ENCODE results near the gene EML1. TPM values are rescaled to one million over a fixed set of nuclear protein-coding genes. Genes with fewer than 3 reads are reported as not detected.

Gene EML1
- total RNA-seq, 1 donor from 2014 or later: 0.68 TPM

DNA sequence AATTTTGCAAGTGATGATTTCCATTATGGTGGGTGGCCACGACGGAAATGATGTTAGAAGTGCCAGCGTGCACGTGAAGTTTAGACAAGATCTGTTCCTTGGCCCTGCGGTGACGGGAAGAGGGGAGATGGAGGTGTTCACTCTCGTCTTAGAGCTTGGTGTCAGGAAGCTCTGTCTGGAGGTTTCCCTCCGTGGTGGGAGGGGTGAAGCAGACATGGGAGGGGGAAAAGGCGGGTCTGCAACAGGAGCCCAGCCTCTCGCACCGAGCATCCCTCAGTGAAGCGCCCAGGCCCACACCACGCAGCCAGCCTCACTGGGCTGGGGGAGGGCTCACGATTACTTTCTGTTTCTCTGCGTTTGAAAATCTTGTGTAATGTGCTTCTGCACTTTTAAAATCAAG, 26.3 kb downstream of the EML1 start:
- Mint-ChIP-seq H3K4me3 (ENCODE audit: low read depth) (no peak overlapping the region), H3K27ac (no peak overlapping the region), H3K4me1 (ENCODE audit: low read depth) (peaks cover 10% of the 10 kb centered on the region), H3K9me3 (no peaks in the 10 kb centered on the region), H3K36me3 (ENCODE audit: low read depth) (no peaks in the 10 kb centered on the region), H3K27me3 (ENCODE audit: low read depth) (peaks cover 51% of the 10 kb centered on the region)
- no peak for DNase-seq (ENCODE audit: low spot score)
- intact Hi-C loops (cut with micrococcal nuclease): no loop called here

DNA sequence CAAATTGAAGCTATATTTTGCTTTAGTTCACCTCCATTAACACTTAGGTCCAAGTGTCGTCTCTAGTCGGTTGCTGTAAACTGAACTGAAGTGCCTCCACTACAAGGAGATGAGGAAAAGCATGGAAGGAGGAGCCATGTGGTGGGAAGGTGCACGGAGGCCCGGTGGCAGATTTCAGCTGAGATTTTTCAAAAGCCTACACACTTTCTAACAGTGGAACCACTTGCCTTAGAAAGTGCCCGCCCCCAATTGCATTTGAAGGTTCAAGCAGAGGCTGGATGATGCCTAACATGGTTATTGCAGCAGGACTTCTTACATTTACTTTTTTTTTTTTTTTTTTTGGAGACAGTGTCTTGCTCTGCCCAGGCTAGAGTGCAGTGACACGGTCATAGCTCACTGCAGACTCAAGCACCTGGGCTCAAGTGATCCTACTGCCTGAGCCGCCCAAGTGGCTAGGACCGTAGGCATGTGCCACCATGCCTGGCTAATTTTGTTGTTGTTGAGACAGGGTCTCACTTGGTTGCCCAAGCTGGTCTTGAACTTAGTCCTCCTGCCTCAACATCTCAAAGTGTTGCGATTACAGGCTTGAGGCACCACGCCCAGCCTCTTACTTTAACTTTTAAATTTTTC, 27.6 kb downstream of the EML1 start:
- intact Hi-C loops (cut with micrococcal nuclease): no loop called here
- DNase-seq (ENCODE audit: low spot score): no peak
- H3K9me3 Mint-ChIP-seq: no peaks in the 10 kb centered on the region
- H3K36me3 Mint-ChIP-seq (ENCODE audit: low read depth): no peaks in the 10 kb centered on the region
- no peak overlapping the region for H3K27ac Mint-ChIP-seq
- H3K4me1 Mint-ChIP-seq (ENCODE audit: low read depth): peaks cover 10% of the 10 kb centered on the region
- H3K27me3 Mint-ChIP-seq (ENCODE audit: low read depth): peaks cover 44% of the 10 kb centered on the region
- H3K4me3 Mint-ChIP-seq (ENCODE audit: low read depth): no peak overlapping the region

DNA sequence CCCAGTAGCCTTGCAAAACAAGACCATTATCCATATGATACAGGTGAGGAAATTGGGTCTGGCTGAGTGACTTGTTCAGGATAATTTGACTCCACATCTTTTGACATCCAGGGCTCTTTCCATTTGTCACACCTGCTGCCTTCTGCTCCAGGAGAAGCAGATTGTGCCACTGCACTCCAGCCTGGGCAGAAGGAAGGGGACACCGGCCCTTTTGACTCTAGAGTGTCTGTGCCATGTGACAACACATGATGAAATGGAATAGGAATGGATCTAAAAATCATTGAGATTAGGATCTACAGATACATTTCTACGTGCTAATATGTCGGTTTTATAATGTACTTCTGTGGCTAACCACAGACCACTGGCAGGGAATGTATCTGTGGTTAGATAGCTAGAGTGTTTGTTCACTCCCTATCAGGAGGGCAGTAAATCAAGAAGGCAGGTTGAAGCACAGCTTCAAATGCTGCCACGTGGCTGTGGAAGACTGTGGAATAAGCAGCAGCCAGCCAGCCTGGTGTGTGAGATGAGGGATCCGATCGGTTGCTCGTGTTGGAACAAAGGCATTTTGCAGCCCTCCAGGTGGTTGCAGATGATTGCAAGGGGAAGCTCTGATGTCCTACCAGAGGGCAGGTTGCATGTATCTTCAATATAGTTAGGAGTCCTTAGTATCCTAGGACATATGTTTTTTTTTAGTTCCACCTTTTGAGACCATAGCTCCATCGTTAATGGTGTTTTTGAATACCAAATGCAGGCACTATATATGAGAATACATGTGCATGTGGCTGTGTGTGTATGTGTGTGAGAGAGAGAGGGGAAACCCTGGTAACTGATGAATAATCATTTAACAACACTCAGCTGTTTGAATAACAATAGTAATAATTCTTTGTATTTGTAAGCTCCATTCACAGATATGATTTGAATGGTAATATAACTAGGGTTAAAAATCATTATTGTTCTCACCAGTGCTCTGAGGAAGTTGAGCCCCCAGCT, 28.6 kb downstream of the EML1 start:
- intact Hi-C loops (cut with micrococcal nuclease): no loop called here
- Mint-ChIP-seq H3K27ac (no peak overlapping the region), H3K27me3 (ENCODE audit: low read depth) (peaks cover 50% of the 10 kb centered on the region), H3K36me3 (ENCODE audit: low read depth) (no peaks in the 10 kb centered on the region), H3K9me3 (no peaks in the 10 kb centered on the region), H3K4me3 (ENCODE audit: low read depth) (no peak overlapping the region), H3K4me1 (ENCODE audit: low read depth) (peaks cover 10% of the 10 kb centered on the region)
- no peak for DNase-seq (ENCODE audit: low spot score)

DNA sequence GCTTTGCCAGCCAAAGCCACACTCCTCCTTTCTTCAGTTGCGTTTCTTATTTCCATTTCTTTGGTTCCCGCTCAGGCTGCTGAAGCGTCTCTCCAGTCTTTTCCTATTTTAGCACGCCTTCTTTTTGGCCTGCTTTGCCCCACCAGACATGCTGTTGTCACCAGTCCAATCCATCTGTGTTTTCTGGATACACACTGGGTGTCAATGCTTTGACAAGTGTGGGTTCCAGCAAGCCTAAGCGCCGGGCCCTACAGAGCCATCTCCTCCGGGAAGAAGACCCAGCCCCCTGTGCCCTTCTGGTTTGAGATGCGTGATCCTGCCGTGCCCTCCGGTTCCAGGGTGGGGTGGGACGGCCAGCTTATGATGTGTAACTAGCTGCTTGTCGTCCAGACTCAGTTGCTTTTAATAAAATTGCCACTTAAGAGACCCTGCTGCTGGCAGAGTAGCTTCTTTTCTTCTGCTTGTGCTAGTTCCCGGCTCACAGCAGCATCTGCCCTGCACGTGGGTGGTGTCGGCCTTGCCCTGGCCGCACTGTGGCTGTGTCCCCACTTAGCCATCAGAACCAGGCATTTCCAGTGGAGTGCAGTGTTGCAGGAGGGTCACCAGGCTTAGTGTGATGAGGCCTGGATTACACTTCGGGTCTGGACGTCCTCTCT, 29.7 kb downstream of the EML1 start:
- intact Hi-C loops (cut with micrococcal nuclease): no loop called here

DNA sequence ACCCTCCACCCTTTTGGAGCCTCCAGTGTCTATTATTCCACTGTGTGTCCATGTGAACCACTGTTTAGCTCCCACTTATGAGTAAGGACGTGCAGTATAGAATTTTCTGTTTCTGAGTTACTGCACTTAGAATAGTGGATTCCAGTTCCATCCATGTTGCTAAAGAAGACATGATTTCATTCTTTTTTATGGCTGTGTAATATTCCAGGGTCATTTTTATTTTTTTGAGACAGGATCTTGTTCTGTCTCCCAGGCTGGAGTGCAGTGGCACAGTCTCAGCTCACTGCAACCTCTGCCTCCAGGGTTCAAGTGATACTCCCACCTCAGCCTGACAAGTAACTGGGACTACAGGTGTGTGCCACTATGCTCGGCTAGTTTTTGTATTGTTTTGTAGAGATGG, 31.6 kb downstream of the EML1 start:
- Mint-ChIP-seq H3K27me3 (ENCODE audit: low read depth) (peaks cover 39% of the 10 kb centered on the region), H3K36me3 (ENCODE audit: low read depth) (no peaks in the 10 kb centered on the region), H3K27ac (no peak overlapping the region), H3K4me3 (ENCODE audit: low read depth) (no peak overlapping the region), H3K4me1 (ENCODE audit: low read depth) (peaks cover 7% of the 10 kb centered on the region), H3K9me3 (no peaks in the 10 kb centered on the region)
- no peak for DNase-seq (ENCODE audit: low spot score)
- intact Hi-C loops (cut with micrococcal nuclease): no loop called here

More for the DNA sequence above, 29.7 kb downstream of the EML1 start:
- H3K4me3 Mint-ChIP-seq (ENCODE audit: low read depth): no peak overlapping the region
- H3K9me3 Mint-ChIP-seq: no peaks in the 10 kb centered on the region
- H3K27ac Mint-ChIP-seq: no peak overlapping the region
- no peaks in the 10 kb centered on the region for H3K36me3 Mint-ChIP-seq (ENCODE audit: low read depth)
- DNase-seq (ENCODE audit: low spot score): no peak
- H3K27me3 Mint-ChIP-seq (ENCODE audit: low read depth): peaks cover 42% of the 10 kb centered on the region
- H3K4me1 Mint-ChIP-seq (ENCODE audit: low read depth): peaks cover 10% of the 10 kb centered on the region

DNA sequence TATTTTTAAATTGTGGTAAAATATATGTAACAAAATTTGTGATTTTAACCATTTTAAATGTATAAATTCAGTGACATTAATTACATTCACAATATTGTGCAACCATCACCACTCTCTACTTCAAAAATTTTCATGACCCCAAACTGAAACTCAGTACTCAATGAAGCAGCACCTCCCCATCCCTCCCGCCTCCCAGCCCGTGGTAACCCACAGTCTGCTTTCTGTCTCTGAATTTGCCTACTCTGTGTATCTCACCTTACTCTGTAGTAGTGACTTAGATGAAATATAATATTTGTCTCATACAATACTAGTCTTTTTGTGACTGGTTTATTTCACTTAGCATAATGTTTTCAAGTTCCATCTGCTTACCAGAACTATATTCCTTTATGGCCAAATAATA, 36.2 kb downstream of the EML1 start:
- H3K27me3 Mint-ChIP-seq (ENCODE audit: low read depth): peaks cover 46% of the 10 kb centered on the region
- no peaks in the 10 kb centered on the region for H3K9me3 Mint-ChIP-seq
- DNase-seq (ENCODE audit: low spot score): no peak
- no peak overlapping the region for H3K4me3 Mint-ChIP-seq (ENCODE audit: low read depth)
- peaks cover 2% of the 10 kb centered on the region for H3K4me1 Mint-ChIP-seq (ENCODE audit: low read depth)
- intact Hi-C loops (cut with micrococcal nuclease): no loop called here
- no peak overlapping the region for H3K27ac Mint-ChIP-seq
- no peaks in the 10 kb centered on the region for H3K36me3 Mint-ChIP-seq (ENCODE audit: low read depth)

DNA sequence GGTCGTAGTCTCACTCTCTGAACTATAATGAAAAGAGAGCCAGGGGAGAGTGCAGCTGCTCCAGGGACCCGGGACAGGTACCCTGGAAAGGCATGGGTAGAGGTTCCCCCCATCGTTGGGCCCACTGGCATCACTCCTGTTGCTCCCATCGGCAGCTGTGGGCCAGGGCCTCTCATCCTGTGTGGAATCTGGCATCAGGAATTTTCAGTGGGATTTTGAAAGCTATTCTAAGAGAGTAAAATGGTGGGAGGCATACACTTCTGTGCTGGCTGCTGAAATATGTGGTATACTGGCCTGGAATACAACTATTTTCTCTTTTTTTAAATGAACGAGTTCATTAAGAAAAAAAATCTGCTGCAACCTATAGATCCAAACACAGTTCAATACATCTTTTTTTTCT, 38.1 kb downstream of the EML1 start:
- H3K27me3 Mint-ChIP-seq (ENCODE audit: low read depth): peaks cover 56% of the 10 kb centered on the region
- no peak overlapping the region for H3K4me3 Mint-ChIP-seq (ENCODE audit: low read depth)
- intact Hi-C loops (cut with micrococcal nuclease): no loop called here

DNA sequence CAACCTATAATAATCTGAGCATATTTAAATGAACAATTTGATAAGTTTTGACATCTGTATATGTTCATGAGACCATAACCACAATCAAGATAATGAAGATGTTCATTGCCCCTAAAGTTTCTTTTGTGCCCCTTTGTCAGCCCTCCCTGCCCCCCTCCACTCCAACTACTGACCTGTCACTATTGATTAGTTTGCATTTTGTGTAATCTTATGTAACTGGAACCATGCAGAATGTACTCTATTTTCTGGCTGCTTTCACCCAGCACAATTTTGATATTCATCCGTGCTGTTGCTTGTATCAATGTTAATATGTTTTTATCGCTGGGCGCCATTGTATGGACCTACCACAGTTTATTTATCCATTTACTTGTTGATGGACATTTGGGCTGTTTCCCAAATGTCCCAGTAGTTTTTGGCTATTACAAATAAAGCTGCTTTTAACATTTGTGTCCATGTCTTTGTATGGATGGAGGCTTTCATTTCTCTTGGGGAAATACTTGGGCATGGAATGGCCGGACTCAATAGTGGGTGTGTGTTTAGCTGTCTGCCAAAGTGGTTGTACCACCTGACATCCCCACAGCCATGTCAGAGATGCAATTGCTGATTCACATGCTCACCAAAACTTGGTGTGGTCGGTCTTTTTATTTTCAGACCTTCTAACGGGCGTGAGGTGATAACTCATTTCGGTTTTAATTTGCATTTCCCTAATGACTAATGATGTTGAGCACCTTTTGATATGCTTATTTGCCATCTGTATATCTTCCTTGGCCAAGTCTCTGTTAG, 38.9 kb downstream of the EML1 start:
- no peaks in the 10 kb centered on the region for H3K36me3 Mint-ChIP-seq (ENCODE audit: low read depth)
- DNase-seq (ENCODE audit: low spot score): no peak
- no peak overlapping the region for H3K27ac Mint-ChIP-seq
- intact Hi-C loops (cut with micrococcal nuclease): no loop called here
- no peak overlapping the region for H3K4me3 Mint-ChIP-seq (ENCODE audit: low read depth)
- no peaks in the 10 kb centered on the region for H3K9me3 Mint-ChIP-seq
- peaks cover 59% of the 10 kb centered on the region for H3K27me3 Mint-ChIP-seq (ENCODE audit: low read depth)
- H3K4me1 Mint-ChIP-seq (ENCODE audit: low read depth): peaks cover 2% of the 10 kb centered on the region

More for the DNA sequence above, 38.1 kb downstream of the EML1 start:
- Mint-ChIP-seq H3K4me1 (ENCODE audit: low read depth) (peaks cover 2% of the 10 kb centered on the region), H3K36me3 (ENCODE audit: low read depth) (no peaks in the 10 kb centered on the region), H3K9me3 (no peaks in the 10 kb centered on the region), H3K27ac (no peak overlapping the region)
- no peak for DNase-seq (ENCODE audit: low spot score)

DNA sequence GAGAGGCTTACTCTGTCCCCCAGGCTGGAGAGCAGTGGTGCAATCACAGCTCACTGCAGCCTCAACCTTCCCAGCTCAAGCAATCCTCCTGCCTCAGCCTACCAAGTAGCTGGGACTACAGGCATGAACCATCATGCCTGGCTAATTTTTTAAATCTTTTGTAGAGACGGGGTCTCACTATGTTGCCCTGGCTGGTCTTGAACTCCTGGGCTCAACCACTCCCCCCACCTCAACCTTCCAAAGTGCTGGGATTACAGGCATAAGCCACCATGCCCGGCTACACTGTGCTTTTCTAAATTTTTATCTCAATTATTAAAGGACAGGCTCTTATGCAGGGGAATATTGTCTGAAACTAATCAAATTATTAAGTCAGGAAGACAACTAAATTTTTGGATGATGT, 44.6 kb downstream of the EML1 start:
- no peak for DNase-seq (ENCODE audit: low spot score)
- H3K36me3 Mint-ChIP-seq (ENCODE audit: low read depth): no peaks in the 10 kb centered on the region
- intact Hi-C loops (cut with micrococcal nuclease): no loop called here
- no peak overlapping the region for H3K4me3 Mint-ChIP-seq (ENCODE audit: low read depth)
- no peaks in the 10 kb centered on the region for H3K9me3 Mint-ChIP-seq
- no peak overlapping the region for H3K27ac Mint-ChIP-seq
- no peaks in the 10 kb centered on the region for H3K4me1 Mint-ChIP-seq (ENCODE audit: low read depth)
- peaks cover 56% of the 10 kb centered on the region for H3K27me3 Mint-ChIP-seq (ENCODE audit: low read depth)

DNA sequence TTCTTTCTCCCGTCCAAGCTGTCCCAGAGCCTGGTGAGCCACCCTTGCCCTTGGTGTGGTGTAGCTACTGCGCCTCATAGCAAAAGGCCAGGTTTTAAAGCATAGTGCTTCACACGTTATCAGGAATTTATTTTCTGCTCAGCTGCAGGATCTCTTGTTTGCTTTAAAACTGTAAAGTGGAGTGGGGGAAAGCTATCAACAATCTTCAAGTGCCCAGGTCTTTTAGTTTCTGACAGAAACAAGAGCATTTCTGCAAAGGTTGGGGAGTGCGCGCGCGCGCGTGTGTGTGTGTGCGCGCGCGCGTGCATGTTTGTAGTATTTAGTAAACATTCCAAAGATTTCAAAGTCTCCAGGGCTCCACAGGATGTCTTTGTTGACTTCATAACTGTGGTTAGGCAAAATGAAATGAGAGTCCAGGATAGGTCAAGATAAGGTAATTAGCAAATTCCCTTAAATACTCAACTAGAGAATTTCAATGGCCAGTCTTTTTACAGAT, 45.5 kb downstream of the EML1 start:
- Mint-ChIP-seq H3K27me3 (ENCODE audit: low read depth) (peaks cover 49% of the 10 kb centered on the region), H3K27ac (no peak overlapping the region), H3K36me3 (ENCODE audit: low read depth) (no peaks in the 10 kb centered on the region), H3K4me3 (ENCODE audit: low read depth) (no peak overlapping the region), H3K4me1 (ENCODE audit: low read depth) (no peaks in the 10 kb centered on the region), H3K9me3 (no peaks in the 10 kb centered on the region)
- DNase-seq (ENCODE audit: low spot score): no peak
- intact Hi-C loops (cut with micrococcal nuclease): no loop called here

DNA sequence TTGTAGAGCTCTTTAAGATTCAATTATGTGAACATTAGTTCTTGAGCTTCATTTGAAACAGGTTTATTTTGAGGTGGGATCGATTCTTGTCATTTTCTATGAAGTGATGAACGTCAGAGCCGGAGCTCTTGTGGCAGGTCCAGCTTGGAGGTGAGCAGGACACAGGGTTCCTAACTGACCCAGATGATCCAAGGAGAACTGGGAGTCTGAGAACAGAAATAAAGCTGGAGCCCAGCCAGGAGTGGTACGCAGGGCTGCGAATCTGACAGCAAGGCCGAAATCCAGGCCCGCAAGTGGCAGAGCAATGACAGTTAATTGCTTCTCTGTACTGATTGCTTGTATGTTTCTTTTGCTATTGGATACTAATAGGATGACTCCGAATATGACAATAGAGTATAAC, 46.5 kb downstream of the EML1 start:
- no peak overlapping the region for H3K27ac Mint-ChIP-seq
- H3K4me3 Mint-ChIP-seq (ENCODE audit: low read depth): no peak overlapping the region
- H3K4me1 Mint-ChIP-seq (ENCODE audit: low read depth): no peaks in the 10 kb centered on the region
- intact Hi-C loops (cut with micrococcal nuclease): no loop called here
- no peak for DNase-seq (ENCODE audit: low spot score)
- no peaks in the 10 kb centered on the region for H3K9me3 Mint-ChIP-seq
- peaks cover 47% of the 10 kb centered on the region for H3K27me3 Mint-ChIP-seq (ENCODE audit: low read depth)
- H3K36me3 Mint-ChIP-seq (ENCODE audit: low read depth): no peaks in the 10 kb centered on the region

DNA sequence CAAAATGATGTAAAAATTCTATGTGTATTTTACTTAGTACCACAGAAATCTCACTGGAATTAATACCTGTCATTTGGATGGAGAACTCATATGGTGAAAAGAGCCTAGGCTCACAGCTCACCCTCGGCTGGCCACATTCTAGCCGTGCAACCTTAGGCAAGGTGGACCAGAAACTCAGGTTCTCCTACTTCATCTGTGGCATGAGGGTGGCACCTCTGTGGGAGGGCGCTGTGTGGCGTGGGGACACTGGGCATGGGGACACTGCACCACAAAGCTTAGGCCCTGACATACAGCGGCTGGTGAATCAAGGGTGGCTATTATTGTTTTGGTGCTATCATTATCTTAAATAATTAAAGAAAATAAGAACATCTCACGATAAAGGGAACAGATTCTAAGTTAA, 47.1 kb downstream of the EML1 start:
- no peak for DNase-seq (ENCODE audit: low spot score)
- H3K4me3 Mint-ChIP-seq (ENCODE audit: low read depth): no peak overlapping the region
- intact Hi-C loops (cut with micrococcal nuclease): no loop called here
- no peaks in the 10 kb centered on the region for H3K36me3 Mint-ChIP-seq (ENCODE audit: low read depth)
- no peaks in the 10 kb centered on the region for H3K4me1 Mint-ChIP-seq (ENCODE audit: low read depth)
- no peak overlapping the region for H3K27ac Mint-ChIP-seq
- peaks cover 49% of the 10 kb centered on the region for H3K27me3 Mint-ChIP-seq (ENCODE audit: low read depth)
- H3K9me3 Mint-ChIP-seq: no peaks in the 10 kb centered on the region
